Brain pericyte (primary cell): ENCODE data around the gene PRSS33.

Experiments used
- DNase-seq: peaks from one replicate; pipeline ENCODE4 v3.0.0-alpha.2; 2012; ENCODE audit warnings: low read depth, low spot score

PRSS33 gene

DNA sequence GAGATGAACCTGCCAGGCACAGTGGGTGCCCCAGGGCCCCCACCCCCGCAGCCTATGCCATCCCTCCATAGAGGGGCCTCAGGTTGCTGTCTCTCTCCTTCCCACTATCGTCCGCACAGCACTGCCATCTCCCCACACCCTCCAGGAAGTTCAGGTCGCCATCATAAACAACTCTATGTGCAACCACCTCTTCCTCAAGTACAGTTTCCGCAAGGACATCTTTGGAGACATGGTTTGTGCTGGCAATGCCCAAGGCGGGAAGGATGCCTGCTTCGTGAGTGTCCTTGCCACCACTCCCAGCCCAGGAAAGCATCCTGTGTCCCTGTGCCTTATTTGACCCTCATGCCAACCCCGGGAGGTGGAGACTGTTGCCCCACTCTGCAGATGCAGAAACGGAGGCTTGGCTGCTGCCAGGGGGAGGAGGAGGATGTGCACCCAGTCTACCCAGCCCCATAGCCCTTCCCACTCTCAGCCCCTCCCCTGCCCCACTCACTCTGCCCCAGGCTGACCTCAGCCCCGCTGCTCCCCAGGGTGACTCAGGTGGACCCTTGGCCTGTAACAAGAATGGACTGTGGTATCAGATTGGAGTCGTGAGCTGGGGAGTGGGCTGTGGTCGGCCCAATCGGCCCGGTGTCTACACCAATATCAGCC is 33.6 kb upstream of the PRSS33 start:
- DNase-seq, result no peak

DNA sequence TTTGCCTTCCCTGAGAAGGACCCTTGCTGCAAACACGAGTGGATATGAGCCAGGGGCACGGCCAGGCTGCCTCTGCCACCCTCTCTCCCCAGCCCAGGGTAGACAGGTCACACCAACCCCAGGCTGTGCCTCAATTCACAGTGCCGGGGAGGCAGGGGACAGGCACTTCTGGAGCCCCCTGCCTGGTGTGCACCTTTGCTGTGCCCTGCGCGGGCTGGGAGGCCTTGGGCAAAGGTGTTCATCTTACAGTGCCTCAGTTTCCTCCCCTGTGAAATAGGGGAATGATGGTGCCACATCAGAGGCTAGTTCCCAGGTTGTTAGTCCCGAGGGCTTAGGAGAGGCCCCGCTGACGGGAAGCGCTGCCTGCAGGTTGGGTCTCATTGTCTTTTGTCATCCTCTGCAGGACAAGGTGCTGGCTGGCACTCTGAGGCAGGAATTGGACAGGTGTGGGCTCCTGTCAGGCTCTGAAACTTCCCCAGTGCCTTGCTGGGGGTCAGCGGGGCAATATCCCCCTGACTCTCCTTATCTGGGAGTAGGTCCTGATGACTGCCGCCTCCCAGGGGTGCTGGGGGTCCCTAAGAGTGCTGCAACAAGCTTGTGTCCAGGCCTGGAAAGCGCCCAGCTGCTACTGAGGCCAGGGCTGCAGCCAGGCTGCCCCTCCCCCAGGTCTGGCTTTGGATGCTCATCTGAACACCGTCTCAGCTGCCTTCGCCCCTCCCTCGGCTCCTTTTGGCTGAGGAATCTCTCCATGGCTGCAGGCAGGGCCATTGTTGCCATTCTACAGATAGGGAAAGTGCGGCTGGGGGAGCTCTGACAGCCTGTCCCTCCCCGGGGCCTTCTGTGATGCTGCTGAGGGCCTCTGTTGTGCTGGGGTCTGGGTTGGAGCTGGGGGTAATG is 32.8 kb upstream of the PRSS33 start:
- DNase-seq, result no peak

DNA sequence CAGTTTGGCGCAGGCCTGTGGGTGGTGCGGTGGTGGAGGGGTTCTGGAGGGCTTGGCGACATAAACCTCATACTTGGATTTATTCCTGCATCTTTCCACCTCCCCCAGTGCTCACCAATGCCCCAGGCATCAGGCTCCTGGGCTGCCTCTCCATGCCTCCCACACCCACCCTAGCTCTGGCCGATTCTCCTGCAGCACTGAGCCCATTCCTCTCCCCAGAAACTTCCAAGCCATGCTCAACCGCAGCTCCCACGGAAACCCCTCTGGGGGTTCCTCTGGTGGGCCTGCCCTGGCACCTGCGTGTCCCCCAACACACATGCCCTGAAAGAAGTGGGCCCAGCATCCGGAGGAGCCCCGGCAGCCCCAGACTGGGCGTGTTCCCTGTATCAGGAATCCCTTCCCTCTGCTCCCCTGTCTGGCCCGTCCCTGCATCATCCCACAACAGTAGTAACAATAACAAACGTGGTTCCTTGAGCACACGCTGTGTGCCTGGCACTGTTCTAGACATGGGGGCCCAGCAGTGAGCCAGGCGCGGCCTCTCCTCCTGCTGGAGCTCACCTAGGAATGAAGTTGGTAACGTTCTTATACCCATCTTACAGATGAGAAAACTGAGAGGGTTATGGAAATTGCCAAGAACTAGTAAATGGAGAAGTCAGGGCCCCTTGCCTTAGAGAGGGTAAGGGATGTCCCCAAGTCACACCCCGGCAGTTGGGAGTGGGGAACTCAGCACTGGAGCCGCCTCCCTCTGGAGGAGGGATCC is 32.0 kb upstream of the PRSS33 start:
- no peak for DNase-seq

DNA sequence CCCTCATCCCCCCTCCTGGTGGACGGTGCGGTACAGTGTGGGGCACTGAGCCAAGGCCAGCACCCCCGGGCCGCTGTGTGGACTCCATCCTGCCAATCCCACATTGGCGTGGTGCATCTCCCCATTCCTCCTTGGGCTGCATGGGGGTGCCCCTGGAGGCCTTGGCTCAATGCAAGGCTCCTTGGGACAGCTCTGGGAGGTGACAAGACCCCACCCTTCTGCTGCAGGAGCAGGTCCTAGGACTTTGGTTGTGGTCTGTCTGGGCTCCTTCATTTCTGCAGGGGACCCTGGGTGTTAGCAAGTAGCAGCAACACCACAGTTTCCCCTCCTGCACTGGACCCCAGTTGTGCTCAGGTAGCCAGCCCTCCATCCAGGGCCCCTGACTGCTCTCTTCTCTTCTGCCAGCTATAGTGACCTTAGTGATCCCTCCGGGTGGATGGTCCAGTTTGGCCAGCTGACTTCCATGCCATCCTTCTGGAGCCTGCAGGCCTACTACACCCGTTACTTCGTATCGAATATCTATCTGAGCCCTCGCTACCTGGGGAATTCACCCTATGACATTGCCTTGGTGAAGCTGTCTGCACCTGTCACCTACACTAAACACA is 31.0 kb upstream of the PRSS33 start:
- no peak for DNase-seq

DNA sequence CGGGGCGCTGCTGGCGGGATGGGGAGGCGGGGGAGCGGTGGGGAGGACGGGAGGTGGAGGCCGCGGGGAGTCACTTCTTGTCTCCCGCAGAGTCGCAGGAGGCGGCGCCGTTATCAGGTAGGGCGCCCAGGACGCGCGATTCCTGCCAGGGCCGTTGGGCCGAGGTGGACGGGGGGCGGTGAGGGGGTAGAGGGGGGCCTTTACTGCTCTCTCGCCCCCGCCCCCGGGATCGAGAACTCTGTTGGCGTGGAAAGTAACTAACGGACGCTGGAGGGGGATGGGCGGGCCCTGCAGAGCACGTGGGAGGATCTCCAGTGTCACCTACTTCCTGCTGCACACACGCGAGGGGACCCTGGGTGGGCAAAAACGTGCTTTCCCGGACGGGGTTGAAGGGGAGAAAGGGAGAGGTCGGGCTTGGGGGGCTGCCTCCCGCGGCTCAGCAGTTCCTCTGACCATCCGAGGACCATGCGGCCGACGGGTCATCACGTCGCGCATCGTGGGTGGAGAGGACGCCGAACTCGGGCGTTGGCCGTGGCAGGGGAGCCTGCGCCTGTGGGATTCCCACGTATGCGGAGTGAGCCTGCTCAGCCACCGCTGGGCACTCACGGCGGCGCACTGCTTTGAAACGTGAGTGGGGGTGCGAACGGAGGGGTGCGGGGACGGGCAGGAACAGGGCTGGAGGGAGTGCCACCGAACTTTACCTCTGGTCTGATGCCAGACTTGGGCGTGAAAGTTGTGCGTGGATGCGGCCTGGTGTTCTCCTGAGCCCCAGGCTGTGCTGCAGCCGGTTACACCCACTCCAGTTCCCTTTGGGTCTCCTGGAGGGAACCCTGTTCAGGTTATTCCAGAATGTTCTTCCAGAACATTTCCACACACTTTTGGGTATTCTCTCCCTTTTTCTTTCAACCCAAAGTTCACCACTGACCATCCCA is 30.2 kb upstream of the PRSS33 start:
- DNase-seq, result no peak

DNA sequence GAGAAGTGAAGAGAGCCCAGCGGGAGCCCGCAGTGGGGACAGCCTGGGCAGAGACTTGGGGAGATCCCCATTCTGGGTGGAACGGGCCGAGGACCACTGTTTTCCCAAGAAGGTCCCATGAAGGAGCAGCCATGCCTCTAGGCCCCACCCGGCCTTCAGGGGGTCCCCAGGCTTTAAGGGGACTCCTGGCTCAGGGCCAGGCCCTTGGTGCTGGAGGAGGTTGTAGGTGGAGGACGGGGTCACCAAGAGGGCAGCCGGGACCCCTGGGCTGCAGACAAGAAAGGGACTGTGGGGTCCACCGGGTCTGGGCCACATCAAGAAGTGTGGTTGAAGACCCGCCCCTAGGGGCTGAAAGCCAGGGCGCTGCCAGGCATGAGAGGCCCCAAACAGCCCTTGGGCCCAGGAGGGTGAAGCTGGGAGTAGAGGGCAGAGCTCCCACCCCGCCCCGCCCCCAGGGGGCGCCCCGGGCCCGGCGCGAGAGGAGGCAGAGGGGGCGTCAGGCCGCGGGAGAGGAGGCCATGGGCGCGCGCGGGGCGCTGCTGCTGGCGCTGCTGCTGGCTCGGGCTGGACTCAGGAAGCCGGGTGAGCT is 29.5 kb upstream of the PRSS33 start, which contains the start of gene PRSS21:
PRSS21 (plus strand) TSS at position 487 of the 589 bp plus-strand sequence; CDS start at position 519, 32 bp downstream.
- DNase-seq, result no peak

DNA sequence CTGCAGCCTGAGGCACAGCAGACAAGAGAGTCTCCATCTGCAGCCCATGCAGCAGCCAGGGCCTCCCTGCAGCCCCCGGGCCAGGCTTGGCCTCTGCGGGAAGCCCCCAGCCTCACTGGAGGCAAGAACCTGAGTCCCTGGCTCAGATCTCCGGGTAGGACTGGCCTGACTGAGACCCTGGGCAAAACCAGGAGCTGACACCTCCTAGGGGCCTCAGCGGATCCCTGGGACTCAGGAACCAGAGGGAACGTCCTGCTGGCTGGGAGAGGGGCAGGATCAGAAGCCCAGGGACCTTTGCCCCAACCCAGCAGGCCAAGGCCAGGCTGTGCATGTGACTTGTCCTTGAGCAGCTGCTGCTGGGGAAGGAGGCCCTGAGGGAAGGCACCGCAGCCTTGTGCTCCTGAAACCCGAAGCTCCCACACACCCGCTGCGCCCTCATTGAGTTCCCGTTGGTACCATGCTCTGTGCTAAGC is 28.0 kb upstream of the PRSS33 start:
- DNase-seq, result no peak

DNA sequence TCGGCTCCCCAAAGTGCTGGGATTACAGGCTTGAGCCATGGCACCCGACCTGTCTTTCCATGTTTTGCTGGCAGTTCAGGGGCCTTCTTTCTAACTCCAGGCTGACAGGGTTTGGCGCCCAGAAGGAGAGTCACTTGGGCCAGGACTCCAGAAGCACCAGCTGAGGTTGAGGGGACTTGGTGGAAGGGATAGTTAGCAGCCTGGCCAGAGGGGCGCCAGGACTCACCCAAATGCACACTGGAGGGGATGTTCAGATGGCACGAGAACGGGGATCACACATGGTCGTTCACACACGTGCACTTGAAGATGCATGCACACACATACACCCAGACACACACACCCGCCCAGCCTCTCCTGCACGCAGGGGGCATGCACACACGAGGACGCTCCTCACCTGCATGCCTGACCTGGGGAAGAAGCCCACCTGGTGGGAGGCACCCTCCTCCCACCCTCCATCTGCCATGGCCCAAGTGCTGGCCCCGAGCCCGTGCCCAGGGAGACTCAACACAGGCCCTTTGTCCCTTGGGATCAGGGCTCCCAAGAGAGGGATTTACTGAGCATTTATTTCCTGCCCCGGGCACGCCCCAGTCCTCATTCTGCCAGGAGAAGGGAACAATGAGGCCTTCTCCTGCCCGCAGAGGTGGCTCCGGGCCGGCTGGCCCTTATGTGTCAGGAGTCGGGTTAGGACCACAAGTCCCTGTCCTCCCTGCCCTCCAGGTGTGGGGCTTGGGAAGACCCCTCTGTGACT is 27.4 kb upstream of the PRSS33 start:
- DNase-seq, result no peak

DNA sequence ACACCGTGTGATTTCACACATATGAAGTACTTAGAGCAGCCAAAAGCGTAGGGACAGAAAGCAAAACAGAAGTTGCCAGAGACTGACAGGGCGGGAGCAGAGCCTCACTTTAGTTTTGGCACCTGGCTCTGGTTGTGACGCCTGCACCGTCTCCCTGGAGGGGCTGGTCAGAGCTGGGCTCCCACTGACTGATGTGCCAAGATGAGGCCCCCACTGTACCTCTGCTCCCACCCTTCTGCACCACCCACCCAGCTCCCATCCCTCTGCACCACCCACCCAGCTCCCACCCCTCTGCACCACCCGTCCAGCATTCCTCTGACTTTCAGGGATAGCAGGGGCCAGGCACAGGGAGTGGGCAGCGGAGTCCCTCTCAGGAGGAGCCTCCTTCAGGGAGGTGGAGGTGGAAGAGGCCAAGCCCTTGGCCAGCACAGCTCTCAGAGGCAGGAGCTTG is 26.4 kb upstream of the PRSS33 start:
- no peak for DNase-seq

DNA sequence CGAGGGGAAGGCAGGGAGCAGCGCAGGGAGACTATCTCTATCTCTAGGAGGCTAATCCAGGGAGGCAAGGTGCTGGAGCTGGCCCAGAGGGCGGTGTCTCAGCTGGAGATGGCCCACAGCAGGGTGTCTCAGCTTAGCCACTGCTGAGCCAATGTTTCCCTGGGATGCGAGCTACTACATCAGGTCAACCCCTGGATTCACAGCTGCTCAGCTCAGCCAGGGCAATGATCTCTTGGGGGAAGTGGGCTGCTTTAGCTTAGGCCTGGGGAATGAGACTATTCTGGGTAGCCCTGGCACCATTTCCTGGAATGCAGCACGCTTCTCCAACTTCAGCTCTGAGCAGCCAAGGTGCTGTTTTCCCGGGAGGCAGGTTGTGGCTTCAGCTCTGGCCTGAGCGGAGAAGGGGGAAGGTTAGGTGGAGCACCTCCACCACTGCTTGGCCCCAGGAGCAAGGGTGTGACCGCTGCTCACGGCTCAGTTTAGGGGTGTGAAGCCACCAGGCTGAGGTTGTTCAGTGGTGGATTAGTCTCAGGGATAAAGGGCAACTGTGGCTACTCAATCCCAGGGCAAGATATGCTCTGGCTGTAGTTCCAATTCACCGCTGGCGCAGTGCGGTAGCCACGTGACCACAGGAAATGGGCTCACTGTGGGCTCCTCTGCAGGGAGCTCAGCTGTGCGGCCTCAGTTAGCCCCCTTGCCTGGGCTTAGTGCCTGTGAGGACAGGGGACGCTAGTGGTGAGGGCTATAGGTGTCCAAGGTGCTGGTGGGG is 24.5 kb upstream of the PRSS33 start:
- DNase-seq, result no peak

DNA sequence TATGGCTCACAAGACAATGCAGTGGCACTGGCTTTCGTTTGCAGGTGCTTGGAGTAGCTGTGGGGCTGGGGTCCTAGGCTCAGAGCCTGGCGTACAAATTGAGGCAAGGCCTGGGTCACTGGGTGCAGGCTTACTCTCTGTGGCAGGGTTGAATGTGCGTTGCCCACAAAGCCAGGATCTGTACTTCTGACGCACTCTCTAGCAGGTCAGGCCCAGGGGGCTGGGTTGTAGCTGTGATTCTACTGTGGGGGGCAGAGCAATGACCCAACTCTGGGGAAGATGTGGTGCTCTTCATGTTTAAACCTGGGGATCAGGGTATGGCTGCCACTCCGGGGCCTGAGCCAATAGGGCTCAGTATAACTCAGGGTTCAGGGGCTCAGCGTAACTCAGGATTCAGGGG is 23.3 kb upstream of the PRSS33 start:
- no peak for DNase-seq

DNA sequence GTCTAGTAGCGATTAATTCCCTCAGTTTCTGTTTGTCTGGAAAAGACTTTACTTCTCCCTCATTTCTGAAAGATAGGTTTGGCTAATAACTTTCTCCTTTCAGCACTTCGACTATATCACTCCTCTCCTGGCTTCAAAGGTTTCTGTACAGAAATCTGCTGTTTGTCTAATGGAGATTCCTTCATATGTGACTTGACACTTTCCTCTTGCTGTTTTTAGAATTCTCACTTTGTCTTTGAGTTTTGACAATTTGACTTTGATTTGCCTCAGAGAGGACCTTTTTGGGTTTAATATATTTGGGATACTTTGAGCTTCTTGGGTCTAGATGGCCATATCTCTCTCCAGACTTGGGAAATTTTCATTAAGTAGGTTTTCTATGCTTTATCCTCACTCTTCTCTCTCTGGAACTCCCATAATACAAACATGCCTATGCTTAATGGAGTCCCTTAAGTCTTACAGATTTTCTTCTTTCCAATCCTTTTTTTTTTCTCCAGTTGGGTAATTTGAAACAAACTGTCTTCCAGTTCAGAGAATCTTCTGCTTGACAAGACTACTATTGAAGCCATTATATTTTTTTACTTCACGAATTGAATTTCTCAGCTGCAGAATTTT is 21.9 kb upstream of the PRSS33 start:
- DNase-seq, result no peak

DNA sequence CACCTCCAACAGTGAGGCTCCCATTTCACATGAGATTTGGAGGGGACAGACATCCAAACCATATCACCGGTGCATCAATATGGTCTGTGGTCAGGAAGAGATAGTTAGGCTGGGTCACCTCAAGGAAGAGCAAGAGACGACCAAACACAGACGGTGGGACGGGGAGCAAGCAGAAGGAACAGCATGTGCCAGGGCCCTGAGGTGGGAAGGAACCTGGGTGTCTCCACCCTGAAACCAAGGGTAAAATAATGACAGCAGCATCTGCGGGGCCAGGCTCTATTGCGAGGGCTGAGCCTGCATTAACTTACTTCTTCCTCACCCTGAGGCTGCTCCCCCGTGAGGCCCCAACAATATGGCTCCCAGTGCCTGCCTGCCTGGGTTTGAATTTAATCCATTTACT is 20.8 kb upstream of the PRSS33 start:
- DNase-seq, result no peak

DNA sequence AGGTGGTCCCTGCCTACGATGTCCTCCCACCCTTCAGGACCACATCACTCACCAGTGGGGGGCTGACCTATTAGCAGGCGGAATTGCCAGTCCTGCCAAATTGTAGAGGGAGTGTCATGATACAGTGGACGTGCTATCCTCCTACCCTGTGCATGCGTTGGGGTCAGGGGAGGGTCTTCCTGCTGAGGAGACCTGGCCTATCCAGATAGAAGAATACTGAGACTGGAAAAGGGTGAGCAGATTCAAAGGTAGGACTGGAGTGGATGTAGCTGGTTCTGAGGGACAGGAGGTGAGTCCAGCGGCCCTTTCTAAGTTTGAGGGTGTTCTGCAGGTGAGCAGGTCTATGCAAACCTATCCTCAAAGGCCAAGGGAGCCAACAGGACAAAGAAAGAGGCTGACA is 18.9 kb upstream of the PRSS33 start:
- DNase-seq, result no peak

DNA sequence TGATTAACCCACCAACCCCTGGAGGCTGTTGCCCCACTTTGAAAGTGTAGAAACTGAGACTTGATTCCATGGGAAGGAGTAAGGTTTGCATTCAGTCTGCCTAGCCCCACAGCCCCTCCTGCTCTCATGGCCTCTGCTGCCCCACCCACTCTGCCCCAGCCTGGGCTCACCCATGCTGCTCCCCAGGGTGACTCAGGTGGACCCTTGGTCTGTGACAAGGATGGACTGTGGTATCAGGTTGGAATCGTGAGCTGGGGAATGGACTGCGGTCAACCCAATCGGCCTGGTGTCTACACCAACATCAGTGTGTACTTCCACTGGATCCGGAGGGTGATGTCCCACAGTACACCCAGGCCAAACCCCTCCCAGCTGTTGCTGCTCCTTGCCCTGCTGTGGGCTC is 17.4 kb upstream of the PRSS33 start:
- DNase-seq, result no peak

DNA sequence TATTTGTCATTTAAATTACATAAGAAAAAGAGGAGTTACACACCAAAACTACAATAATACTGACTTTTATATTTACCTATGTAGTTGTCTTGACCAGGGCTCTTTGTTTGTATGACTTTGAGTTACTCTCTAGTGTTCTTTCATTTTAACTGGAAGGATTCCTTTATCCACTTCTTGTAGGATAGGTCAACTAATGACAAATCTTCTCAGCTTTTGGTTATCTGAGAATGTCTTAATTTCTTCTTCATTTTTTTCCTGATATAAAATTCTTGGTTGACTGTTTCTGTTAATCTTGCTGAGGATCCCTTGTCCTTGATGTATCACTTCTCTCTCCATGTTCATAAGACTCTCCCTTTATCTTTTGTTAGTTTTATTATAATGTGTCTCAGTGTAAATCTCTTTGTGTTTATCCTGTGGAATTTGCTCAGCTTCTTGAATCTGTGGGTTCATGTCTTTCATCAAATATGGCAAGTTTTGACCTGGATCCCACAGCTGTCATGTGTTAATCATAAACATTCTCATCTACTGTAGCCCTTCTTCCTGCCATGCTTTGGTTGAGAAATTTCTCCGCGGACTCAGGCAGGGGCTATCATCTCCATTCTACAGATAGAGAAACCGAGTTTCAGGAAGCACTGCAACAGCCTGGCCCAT is 16.3 kb upstream of the PRSS33 start:
- no peak for DNase-seq

DNA sequence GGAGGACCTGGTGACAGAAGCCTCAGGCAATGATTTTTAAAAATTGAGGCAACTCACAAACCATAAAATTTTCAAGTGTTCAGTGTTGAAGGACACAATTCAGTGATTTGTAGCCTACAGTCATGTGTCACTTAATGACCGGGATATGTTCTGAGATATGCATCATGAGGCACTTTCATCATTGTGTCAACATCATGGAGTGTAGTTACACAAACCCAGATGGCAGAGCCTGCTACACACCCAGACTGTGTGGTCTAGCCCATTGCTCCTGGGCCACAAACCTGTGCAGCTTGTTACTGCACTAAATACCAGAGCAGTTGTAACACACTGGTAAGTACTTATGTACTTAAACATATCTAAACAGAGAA is 12.5 kb upstream of the PRSS33 start:
- no peak for DNase-seq
